ENCODE measurements around the gene UVRAG.

GRCh38 chr11:76188873-76189272 is 373.9 kb downstream of the UVRAG start:
- no peak for TF ChIP-seq CTCF (IDR thresholded peaks at IDR 0.05 in 8 of 11, conservative IDR thresholded peaks at IDR 0.05 in 3 of 11)
- TF ChIP-seq POLR2AphosphoS5 (IDR thresholded peaks at IDR 0.05) = no peak
- TF ChIP-seq POLR2A (IDR thresholded peaks at IDR 0.05) = no peak

Measured in spleen (tissue), 7 donors.